SW 1271 (cell line): ENCODE measurements around the gene EIF5A2.
"Not testable (repeated sequence)": the region's sequence is repeated elsewhere in the genome, so short reads cannot be mapped to it uniquely, and the experiment has no call there.

Experiments used
- DNase-seq, 2 experiments: peaks; one replicate each; lab custom pipeline; 2025; lab: John Stamatoyannopoulos, UW

EIF5A2 gene

GRCh38 chr3:170908235-170909116 lies at the start of gene EIF5A2:
EIF5A2 (minus strand) TSS chr3:170908637; CDS start chr3:170907806, 831 bp downstream.
- peak; percentile 82 to 88 for DNase-seq

GRCh38 chr3:170956647-170957046 lies 48.2 kb upstream of the EIF5A2 start:
- DNase-seq, result no peak

GRCh38 chr3:170953736-170954135 lies 45.3 kb upstream of the EIF5A2 start:
- DNase-seq, result no peak

- DNase-seq, result no peak
Observed at GRCh38 chr3:170953229-170953628, 44.8 kb upstream of the EIF5A2 start.

- DNase-seq, result no peak
Observed at GRCh38 chr3:170949211-170949610, 40.8 kb upstream of the EIF5A2 start.

GRCh38 chr3:170947018-170947769 lies 38.8 kb upstream of the EIF5A2 start:
- DNase-seq, result no peak

GRCh38 chr3:170942011-170942410 lies 33.6 kb upstream of the EIF5A2 start:
- DNase-seq, result no peak

GRCh38 chr3:170941551-170941950 lies 33.1 kb upstream of the EIF5A2 start:
- DNase-seq, result no peak

- DNase-seq, result not testable (repeated sequence)
Observed at GRCh38 chr3:170933039-170933438, 24.6 kb upstream of the EIF5A2 start.

- DNase-seq, result not testable (repeated sequence)
Observed at GRCh38 chr3:170923553-170923952, 15.1 kb upstream of the EIF5A2 start.

GRCh38 chr3:170918715-170919114 lies 10.3 kb upstream of the EIF5A2 start:
- DNase-seq, result no peak

- no peak for DNase-seq
Observed at GRCh38 chr3:170914690-170915089, 6.3 kb upstream of the EIF5A2 start.

- no peak for DNase-seq
Observed at GRCh38 chr3:170914212-170914611, 5.8 kb upstream of the EIF5A2 start.

GRCh38 chr3:170911051-170911450 lies 2.6 kb upstream of the EIF5A2 start:
- DNase-seq, result no peak

GRCh38 chr3:170910542-170910941 lies 2.1 kb upstream of the EIF5A2 start:
- DNase-seq, result no peak

GRCh38 chr3:170909129-170909903 lies 879 bp upstream of the EIF5A2 start:
- DNase-seq, result peak in 1 of 2 experiments; percentile 16

- DNase-seq, result no peak
Observed at GRCh38 chr3:170907637-170908234, 701 bp downstream of the EIF5A2 start.

- DNase-seq, result no peak
Observed at GRCh38 chr3:170905862-170906261, 2.6 kb downstream of the EIF5A2 start.

- no peak for DNase-seq
Observed at GRCh38 chr3:170903123-170903522, 5.3 kb downstream of the EIF5A2 start.

GRCh38 chr3:170899455-170899854 lies 9.0 kb downstream of the EIF5A2 start:
- DNase-seq, result no peak

- DNase-seq, result no peak
Observed at GRCh38 chr3:170897978-170898377, 10.5 kb downstream of the EIF5A2 start.

- DNase-seq, result not testable (repeated sequence)
Observed at GRCh38 chr3:170897199-170897598, 11.2 kb downstream of the EIF5A2 start.
